GM19463 (cell line): Measurements from ENCODE around the gene GALK1.

Source experiments
- ATAC-seq: cut with Tn5 transposase; IDR thresholded peaks from one replicate; pipeline ENCODE4 v1.9.1; 2021; ENCODE audit warnings: mild to moderate bottlenecking, moderate library complexity; ENCODE audit not compliant: unreplicated experiment

The GALK1 gene

DNA sequence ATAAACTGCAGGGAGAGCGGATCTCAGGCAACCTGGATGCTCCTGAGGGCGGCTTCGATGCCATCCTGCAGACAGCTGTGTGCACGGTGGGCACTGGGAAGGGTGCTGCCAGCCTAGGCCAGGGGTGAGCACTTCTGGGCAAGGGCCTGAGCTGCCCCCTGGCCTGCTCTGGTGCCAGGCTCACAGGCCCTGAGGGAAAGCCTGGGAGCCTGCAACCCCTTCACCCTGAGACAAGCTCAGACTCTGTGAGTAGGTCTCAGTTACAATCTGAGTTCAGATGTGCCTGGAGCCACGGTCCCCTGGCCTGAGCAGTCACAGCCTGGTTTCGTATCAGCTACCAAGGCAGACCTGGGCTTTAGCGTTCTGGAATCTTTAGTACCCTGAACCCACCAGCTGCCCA is 35.6 kb downstream of the GALK1 start:
- ATAC-seq = no peak

- ATAC-seq = no peak
Measured at GRCh38 chr17:75727391-75727790, 37.6 kb downstream of the GALK1 start.

GRCh38 chr17:75725504-75725903 is 39.5 kb downstream of the GALK1 start:
- no peak for ATAC-seq

DNA sequence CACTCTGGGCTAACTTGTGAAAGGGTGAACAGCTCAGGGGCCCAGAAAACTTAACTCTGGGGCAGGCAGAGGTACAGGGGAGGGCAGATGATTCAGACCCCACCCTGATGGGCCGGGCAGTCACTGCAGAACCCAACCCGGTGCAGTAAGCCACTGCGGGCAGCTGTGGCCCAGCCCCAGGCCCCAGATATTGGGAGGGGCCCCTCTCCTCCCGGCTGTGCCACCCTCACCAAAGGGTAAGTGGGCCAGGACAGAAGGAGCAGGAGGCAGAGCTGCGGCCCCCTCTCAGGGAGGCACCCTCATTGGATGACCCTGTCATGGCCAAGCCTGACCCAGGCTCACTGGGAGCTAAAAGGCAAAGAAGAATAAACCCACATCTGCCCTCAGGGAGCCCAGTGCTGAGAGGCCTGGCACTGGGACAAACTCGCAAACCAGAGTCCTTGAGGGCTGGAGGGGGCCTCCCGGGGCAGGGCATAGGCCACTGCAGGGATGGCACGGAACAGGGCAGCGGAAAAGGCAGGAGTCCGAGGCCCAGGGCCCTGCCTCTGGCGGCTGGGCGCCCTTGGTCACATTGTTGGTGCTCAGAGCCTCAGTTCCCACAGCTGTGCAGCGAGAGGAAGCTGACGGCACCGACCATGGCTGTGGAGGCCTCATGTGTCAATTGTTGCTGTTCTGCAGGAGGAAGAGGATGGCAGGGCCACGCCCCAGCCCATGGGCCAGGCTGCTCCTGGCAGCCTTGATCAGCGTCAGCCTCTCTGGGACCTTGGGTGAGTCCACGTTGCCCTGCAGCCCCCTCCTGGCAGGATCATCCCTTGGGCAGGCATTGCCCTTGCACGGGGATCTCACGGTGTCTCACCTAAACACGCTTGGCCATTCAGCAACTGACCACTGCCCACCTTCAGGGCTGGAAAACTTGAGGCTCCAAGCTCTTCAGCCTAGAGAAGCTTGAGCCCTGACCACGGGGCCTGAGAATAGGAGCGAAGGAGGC is 40.7 kb downstream of the GALK1 start:
- no peak for ATAC-seq

DNA sequence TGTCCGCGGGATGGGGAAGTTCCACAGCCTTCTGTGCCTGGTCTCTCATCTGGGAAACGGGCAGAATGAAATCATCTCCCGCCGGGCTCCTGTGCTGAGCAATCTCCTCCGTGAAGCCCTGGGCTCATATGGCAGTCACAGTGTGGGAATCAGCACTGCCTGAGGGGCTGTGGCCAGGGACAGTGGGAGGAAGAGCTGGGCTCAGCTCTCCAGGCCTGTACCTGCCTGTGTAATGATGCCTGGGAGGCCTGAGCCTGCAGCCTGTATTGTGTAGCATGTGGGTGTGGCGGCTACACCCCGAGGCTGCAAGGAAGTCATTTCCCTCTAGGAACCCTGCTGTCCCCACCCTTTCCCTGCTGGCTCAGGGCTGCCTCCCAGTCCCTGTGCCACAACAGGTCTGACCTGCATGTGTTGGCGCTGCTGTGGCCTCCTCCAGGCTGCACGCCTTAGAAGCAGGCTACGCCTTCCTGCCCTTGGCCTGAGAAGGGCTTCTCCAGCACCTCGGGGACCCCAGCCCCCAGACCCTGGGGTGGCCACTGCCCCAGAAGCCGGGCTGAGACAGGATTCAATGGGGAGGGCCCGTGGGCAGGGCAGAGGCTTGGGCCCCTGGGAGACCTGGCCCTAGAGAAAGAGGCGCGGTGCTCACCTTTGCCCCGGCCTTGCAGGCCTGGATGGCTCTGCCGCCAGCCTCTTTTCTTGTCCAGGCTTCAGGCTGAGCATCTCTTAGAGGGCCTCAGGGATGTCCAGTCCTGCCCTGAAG is 41.6 kb downstream of the GALK1 start:
- ATAC-seq = no peak

GRCh38 chr17:75722542-75723095 is 42.4 kb downstream of the GALK1 start:
- ATAC-seq = no peak

DNA sequence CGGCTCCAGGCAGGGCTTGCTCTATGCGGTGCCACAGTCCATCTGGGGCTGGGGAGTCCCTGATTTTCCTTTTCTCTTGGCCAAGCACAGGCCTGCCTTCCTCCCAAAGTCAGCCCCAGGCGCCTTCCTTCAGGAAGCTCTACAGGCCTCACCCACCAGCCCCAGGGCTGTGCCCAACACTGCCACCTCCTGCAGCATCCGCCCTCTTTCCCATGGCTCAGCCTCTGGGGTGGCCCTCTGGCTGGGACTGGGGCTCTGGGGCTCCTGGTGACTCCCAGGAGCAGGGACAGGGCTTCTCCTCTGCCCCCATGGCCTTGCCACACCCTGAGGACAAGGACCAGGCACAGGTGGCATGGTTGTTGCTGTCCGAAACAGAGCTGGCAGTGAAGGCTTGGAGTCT is 42.9 kb downstream of the GALK1 start:
- no peak for ATAC-seq

GRCh38 chr17:75721463-75722011 is 43.5 kb downstream of the GALK1 start:
- no peak for ATAC-seq

- no peak for ATAC-seq
Measured at GRCh38 chr17:75720656-75721462, 44.1 kb downstream of the GALK1 start, which contains the start of gene ITGB4. TSS of gene ITGB4 (plus strand) at chr17:75721459. CDS start at chr17:75724704, 3,245 bp downstream.

DNA sequence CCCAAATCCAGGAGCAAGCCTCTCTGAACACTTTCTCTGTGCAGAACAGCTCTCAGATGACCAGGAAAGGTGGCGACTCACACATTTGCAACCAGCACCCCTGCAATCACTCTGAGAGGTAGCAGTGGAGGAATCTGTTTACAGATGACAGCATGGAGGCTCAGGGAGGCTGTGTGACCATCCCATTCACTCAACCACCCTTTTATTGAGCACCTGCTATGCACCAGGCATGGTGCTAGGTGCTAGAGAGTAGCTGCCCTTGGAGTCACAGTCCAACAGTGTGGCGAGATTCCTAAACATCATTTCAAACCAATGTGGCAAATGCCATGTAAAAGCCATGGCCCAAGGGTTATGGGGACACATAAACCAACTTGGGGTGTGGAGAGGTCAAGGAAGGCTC is 45.3 kb downstream of the GALK1 start:
- ATAC-seq = no peak

DNA sequence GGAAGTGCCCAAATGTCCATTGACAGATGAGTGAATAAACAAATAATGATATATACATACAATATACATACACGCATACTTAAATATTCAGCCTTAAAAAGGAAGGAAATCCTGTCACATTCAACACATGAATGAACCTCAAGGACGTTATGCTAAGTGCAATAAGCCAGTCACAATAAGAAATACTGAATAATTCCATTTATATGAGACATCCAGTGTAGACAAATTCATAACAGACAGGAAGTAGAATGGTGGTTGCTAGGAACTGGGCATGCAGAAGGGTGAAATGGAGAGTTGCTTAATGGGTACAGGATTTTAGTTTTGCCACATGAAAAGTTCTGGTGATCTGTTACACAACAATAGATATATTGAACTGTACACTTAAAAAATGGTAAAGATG is 52.5 kb downstream of the GALK1 start:
- no peak for ATAC-seq
